ENCODE measurements around the gene FAM83G.
A peak's percentile ranks its signal among the peaks of the same experiment; 100 is the strongest.

The FAM83G gene

DNA sequence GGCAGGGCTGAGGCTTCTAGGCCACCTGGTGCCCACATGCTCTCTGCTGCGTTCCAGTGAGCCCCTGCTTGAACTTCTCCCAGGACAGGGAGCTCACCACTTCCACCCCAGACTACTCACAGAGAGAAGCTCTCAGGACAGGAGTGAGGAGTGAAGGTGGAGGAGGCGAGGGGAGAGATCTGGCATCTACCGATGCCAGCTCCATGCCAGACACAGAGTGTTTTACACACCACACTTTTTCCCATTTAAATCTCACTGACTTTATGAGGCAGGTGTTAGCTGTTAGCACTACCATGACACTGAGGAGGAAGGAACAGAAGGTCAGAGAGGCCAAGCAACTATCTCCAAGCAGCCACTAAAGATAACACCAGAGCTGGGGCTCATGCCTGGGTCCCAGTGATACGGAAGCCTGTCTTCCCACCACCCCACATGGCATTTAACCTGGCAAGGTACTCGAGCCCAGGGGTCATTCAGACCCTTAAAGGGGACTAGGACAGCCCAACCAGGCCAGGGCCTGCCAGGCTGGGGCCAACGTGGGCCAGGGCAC is 6.8 kb downstream of the FAM83G start:
- peaks cover 39 to 40% of the 10 kb centered on the region in 2 donors for H3K4me1 Mint-ChIP-seq (ENCODE audit: low read depth in 2 of 2)
- ATAC-seq (replicated peaks), result no peak

DNA sequence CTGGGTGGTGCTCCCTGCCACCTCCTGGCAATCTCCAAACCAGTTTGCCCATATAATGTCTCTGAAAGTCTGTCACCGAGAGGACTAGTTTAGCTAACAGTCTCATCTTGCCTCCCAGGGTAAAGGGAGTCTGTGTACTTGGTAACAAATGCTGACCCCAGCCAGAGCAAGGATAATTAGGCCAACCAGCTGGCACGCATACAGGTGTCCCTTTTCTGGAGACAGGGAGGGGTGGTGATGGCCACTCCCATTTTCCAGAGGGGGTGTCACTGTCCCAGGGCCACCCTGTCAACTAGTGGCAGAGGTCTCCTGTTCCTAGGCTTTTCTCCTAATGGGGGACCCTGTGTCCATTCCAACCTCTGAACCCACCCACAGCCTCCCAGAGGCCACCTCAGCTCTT is 8.1 kb downstream of the FAM83G start:
- Mint-ChIP-seq H3K27me3 (no peaks in the 10 kb centered on the region), H3K27ac (peak overlapping the region in 1 of 2 donors; percentile 35), H3K36me3 (ENCODE audit: insufficient read depth) (peaks cover 10% of the 10 kb centered on the region), H3K9me3 (no peaks in the 10 kb centered on the region), H3K4me1 (ENCODE audit: low read depth in 2 of 2) (peaks cover 34 to 39% of the 10 kb centered on the region in 2 donors), H3K4me3 (no peak overlapping the region)
- DNase-seq, result no peak
- ATAC-seq (replicated peaks), result no peak

More for the DNA sequence above, 6.8 kb downstream of the FAM83G start:
- no peak overlapping the region for H3K4me3 Mint-ChIP-seq
- no peaks in the 10 kb centered on the region for H3K9me3 Mint-ChIP-seq
- no peaks in the 10 kb centered on the region for H3K27me3 Mint-ChIP-seq
- DNase-seq, result no peak
- no peak overlapping the region for H3K27ac Mint-ChIP-seq
- H3K36me3 Mint-ChIP-seq (ENCODE audit: insufficient read depth), result peaks cover 9% of the 10 kb centered on the region

DNA sequence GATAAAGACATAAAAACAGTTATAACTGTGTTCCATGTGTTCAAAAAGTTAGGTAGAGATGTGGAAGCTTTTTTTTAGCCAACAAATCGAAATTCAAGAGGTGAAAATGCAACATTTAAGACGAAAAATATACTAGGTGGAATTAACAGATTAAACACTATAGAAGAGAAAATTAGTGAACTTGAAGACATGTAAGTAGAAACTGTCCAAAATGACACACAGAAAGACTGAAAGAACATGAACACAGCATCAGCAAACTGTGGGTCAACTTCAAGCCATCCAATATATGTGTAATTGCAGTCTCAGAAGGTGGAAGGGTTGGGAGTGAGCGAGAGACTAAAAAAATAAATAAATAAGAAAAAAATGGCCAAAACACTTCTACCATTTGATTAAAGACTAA is 9.3 kb downstream of the FAM83G start:
- H3K27ac Mint-ChIP-seq, result no peak overlapping the region
- no peak overlapping the region for H3K4me3 Mint-ChIP-seq
- no peaks in the 10 kb centered on the region for H3K9me3 Mint-ChIP-seq
- DNase-seq (no peak), ATAC-seq (replicated peaks) (no peak)
- no peaks in the 10 kb centered on the region for H3K27me3 Mint-ChIP-seq
- H3K4me1 Mint-ChIP-seq (ENCODE audit: low read depth in 2 of 2), result peaks cover 32 to 34% of the 10 kb centered on the region in 2 donors
- H3K36me3 Mint-ChIP-seq (ENCODE audit: insufficient read depth), result peaks cover 10% of the 10 kb centered on the region

DNA sequence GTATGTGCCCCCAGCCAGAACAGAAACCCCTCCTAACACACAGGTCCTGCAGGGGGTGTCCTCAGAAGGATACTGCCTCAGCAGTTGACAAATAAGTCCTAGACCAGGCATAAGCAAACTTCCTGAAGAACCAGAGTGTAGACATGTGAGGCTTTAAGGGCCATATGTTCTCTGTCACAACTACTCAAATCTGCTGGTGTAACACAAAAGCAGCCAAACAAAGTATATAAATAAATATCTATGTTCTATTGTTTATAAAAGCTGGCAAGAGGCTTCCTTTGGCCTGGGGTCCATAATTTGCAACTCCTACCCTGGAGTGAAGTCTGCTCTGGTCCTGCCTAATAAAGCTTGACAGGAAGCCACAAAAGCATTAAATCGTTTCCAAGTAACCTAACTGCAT is 9.9 kb downstream of the FAM83G start:
- DNase-seq (no peak), ATAC-seq (replicated peaks) (no peak)
- no peak overlapping the region for H3K4me3 Mint-ChIP-seq
- H3K9me3 Mint-ChIP-seq, result no peaks in the 10 kb centered on the region
- no peaks in the 10 kb centered on the region for H3K27me3 Mint-ChIP-seq
- no peak overlapping the region for H3K27ac Mint-ChIP-seq
- H3K36me3 Mint-ChIP-seq (ENCODE audit: insufficient read depth), result peaks cover 10% of the 10 kb centered on the region
- peaks cover 34 to 35% of the 10 kb centered on the region in 2 donors for H3K4me1 Mint-ChIP-seq (ENCODE audit: low read depth in 2 of 2)

DNA sequence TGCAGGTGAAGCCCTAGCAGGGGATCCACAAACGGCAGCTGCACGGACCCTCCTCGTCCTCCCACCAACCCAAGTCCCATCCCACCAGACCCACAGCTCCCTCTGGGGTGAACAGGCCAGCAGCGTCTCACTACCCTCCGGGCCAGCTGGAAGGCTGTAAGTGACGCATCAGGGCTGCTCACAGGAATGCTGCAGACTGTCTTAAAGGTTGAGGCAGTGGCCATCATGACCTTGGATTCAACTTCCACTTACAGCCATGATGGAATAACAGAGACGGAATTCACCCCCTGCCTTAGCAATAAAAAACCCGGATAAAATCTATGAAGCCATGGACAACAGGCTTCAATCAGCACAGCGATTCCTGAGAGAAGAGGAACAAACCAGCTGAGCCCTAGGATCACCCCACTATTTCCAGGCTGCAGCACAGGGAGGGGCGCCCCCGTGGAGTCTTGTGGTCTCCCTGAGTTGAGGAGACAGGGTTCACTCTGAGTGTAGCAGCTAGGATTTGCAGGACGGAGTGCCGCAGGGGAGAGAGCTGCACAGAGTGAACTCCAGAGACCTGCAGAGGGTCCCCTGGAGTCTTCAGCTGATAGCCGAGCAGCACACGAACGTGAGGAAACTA is 10.5 kb downstream of the FAM83G start:
- ATAC-seq (replicated peaks) (no peak), DNase-seq (no peak)
- H3K4me3 Mint-ChIP-seq, result peak overlapping the region; percentile 77 to 78
- no peaks in the 10 kb centered on the region for H3K27me3 Mint-ChIP-seq
- no peaks in the 10 kb centered on the region for H3K9me3 Mint-ChIP-seq
- H3K27ac Mint-ChIP-seq, result peak overlapping the region in 1 of 2 donors; percentile 84
- H3K36me3 Mint-ChIP-seq (ENCODE audit: insufficient read depth), result peaks cover 10% of the 10 kb centered on the region
- peaks cover 34 to 35% of the 10 kb centered on the region in 2 donors for H3K4me1 Mint-ChIP-seq (ENCODE audit: low read depth in 2 of 2)

DNA sequence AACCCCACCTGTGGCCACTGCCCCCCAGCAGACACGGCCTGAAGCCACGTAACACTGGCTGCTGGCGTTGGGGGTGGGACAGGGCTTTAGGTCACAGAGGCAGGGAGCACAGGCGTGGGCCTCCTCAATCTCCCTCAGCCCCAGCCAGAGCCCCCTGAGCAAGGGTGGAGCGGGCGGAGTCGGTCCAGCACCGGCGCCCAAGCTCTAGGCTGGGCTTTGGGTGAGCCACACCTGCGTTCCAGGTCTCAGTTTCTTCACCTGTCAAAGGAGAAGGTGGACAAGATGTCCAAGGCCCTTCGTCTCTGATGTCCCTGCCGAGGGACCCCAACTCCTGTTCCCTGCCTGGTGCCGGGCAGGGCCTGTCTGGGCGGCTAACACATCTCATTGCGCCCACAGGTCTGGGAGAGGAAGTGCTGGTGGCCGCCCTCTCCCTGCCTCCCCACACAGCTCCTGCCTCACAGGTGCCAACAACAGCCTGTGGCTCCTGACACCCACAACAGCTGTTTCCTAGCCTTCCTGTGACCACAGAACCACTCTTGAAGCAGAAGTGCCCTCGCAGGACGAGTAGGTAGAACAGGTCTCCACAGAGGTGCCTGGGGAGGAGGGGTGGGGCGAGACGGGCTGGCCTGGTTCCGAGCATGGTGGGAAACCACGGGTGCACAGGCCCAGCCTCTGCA is 12.0 kb downstream of the FAM83G start:
- Mint-ChIP-seq H3K27ac (peak overlapping the region; percentile 84 to 90), H3K36me3 (ENCODE audit: insufficient read depth) (peaks cover 10% of the 10 kb centered on the region), H3K4me3 (peak overlapping the region; percentile 77 to 78), H3K27me3 (no peaks in the 10 kb centered on the region), H3K4me1 (ENCODE audit: low read depth in 2 of 2) (peaks cover 34 to 36% of the 10 kb centered on the region in 2 donors), H3K9me3 (no peaks in the 10 kb centered on the region)
- ATAC-seq (replicated peaks), result peak; percentile 94
- peak; percentile 63 to 75 (median 72) for DNase-seq

DNA sequence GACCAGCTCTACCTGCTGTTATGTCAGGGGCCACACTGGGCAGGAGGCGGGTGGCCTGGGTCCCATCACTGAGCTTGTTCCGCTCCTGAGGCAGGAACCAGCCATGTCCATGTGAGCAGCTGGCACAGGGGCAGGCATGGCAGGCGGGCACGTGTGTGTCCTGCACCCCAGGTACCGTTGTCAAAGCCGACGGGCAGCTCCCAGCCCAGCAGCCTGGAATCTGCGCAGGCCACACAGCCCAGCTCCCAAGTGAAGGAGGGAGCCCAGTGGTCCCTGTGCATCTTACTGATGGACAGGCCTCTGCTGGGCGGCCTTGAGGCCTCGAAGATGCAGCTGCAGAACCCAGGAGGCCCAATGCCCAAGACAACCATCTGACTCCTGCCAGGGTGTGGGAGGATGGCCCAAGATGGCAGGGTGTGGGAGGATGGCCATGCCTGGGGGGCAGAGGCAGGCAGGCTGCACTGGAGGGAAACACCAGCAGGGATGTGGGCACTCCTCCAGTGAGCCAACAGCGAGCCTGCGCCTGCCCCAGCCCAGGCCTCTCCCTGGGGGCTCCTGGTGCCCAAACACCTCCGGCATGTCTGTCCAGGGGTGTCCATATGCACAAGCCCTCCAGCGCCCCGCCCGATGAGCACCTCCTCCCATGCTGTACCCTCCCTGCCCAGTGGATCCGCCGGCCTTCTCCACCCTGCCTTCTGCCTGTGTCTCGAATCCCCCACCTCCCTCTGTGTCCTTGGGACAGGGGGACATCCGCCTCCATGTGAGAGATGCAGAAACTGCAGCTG is 12.8 kb downstream of the FAM83G start:
- no peak for ATAC-seq (replicated peaks)
- peaks cover 32 to 34% of the 10 kb centered on the region in 2 donors for H3K4me1 Mint-ChIP-seq (ENCODE audit: low read depth in 2 of 2)
- peaks cover 10% of the 10 kb centered on the region for H3K36me3 Mint-ChIP-seq (ENCODE audit: insufficient read depth)
- no peaks in the 10 kb centered on the region for H3K27me3 Mint-ChIP-seq
- peak overlapping the region in 1 of 2 donors; percentile 90 for H3K27ac Mint-ChIP-seq
- no peaks in the 10 kb centered on the region for H3K9me3 Mint-ChIP-seq
- H3K4me3 Mint-ChIP-seq, result peak overlapping the region in 1 of 2 donors; percentile 78
- DNase-seq, result no peak

DNA sequence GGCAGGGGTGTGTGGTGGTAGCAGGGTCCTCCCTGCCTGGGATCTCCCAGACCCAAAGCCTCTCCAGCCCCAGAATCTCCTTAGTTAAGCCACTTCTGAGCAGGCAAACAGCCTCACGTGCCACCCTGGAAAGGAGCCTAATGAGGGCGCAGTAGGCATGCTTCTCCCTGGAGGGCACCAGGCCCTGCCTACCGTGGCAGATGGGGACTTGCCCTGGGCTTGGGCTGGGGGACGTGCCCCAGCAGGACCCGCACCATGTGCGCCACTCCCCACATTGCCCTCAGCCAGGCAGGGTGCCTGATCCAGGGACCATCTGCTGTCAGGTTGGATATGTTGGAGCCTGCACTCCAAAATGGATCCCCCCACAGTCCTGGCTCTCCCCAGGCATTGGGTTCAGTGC is 14.2 kb downstream of the FAM83G start:
- no peak for ATAC-seq (replicated peaks)
- Mint-ChIP-seq H3K4me1 (ENCODE audit: low read depth in 2 of 2) (peaks cover 34 to 35% of the 10 kb centered on the region in 2 donors), H3K9me3 (no peaks in the 10 kb centered on the region), H3K36me3 (ENCODE audit: insufficient read depth) (peaks cover 10% of the 10 kb centered on the region), H3K27ac (peak overlapping the region in 1 of 2 donors; percentile 25), H3K27me3 (no peaks in the 10 kb centered on the region), H3K4me3 (no peak overlapping the region)
- no peak for DNase-seq

DNA sequence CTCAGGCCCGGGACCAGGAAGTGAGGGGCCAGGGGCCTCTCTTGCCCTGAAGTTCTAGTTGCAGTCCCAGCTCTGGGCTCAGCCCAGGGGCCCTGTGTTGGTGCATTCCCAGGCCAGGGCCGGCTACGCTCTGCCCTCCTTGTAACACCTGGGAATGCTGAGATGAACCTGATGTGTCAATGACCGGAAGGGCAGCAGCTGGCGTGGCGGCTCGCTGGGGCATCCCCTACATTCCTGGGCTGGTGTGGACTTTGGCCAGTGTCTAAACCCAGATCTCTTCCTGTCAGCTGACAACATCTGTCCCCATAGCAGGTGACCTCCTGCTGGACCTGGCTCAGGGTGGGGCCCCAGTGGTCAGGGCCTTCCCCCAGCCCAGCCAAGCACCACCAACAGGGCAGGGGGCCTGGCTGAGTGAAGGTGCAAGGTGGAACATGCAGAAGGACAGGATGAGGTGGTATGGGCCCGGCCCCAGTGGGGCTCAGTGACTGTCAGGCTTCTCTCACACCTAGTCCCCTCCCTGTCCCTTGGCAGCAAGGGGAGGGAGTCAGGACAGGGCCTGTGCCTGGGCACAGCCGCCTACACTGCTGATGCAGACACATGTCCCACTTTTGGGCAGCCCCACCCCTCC is 15.9 kb downstream of the FAM83G start:
- Mint-ChIP-seq H3K27me3 (no peaks in the 10 kb centered on the region), H3K27ac (no peak overlapping the region), H3K9me3 (no peaks in the 10 kb centered on the region), H3K4me1 (ENCODE audit: low read depth in 2 of 2) (peaks cover 21 to 28% of the 10 kb centered on the region in 2 donors), H3K36me3 (ENCODE audit: insufficient read depth) (peaks cover 10% of the 10 kb centered on the region), H3K4me3 (no peak overlapping the region)
- ATAC-seq (replicated peaks), result no peak
- DNase-seq, result no peak

DNA sequence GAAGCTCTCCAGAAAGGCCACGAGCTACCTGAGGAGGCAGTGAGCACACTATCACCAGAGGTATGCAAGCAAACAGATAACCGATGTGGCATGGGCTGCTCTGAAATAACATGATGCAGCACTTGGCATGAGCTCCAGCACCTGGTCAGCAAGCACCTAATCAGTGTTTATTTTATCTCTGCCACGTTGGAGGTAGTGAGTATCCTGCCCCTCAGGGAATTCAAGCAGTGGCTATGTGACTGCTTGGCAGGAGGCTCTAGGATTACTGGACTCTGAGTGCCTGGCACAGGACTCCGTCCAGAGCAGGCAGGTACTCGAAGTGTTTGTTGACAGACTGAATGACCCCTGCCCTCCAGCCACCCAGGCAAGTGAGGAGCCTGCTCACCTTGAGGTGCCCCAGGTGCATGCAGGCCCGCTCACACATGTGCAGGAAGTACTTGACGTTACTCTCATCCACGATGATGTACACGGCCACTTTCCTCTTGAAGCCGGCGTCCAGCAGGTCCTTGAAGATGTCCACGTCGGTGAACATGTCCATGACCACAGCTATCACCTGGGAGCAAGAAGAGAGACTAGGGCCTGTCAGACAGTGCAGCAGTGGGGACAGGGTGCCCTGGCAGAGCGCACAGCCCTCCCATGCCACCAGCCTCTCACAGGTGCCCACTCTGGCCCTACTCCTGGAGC is 16.6 kb downstream of the FAM83G start:
- Mint-ChIP-seq H3K4me1 (ENCODE audit: low read depth in 2 of 2) (peaks cover 14 to 23% of the 10 kb centered on the region in 2 donors), H3K9me3 (no peaks in the 10 kb centered on the region), H3K4me3 (no peak overlapping the region), H3K36me3 (ENCODE audit: insufficient read depth) (peaks cover 6% of the 10 kb centered on the region), H3K27ac (no peak overlapping the region), H3K27me3 (no peaks in the 10 kb centered on the region)
- ATAC-seq (replicated peaks), result no peak
- DNase-seq, result no peak

DNA sequence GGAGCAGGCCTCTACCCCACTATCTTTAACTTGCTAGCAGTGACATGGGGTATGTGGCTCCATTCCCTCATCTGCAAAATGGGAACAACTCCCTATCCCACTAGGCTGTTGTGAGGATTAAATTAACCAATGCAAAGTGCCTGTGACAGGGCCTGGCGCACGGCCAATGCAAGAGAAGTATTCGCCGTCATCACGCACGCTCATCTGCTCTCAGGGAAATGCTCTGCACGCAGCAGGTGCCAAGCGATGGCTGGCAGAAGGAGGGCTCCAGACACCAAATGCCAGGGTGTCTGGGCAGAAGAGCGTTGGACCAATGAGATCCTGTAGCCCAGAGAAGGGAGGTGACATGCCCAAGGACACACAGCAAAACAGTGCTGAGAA is 17.3 kb downstream of the FAM83G start:
- H3K27ac Mint-ChIP-seq, result no peak overlapping the region
- no peaks in the 10 kb centered on the region for H3K9me3 Mint-ChIP-seq
- H3K4me3 Mint-ChIP-seq, result no peak overlapping the region

DNA sequence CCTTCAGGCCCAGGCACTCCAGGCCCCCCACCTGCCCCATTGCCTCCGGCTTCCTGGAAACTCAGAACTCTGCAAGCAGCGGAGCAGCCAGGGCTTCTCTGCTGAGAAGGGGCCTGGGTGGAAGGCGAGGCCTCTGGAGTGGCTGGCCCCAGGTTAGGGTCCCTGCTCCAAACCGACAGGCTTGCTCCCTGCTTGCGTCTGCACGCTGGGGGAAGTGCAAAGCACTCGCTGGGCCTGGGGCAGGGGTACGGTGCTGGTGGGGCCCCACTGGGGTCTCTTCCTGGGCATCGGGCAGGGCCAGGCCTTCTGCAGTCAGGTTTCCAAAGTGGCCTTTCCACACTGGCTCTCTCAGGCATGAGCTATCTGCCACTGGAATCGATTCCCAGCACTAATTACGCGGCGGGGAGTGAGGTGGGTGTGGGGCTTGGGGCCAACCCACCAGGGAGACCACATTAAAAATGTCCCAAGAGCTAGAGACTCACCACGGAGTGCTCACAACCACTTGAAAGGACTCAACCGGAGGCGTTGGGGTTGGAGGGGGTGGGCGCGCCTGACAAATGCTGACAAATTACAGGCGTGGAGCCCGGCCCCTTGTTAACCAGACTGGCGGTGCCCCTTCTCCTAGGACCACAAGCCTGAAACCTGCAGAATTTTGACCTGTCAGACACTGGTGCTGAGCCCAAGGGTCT is 17.9 kb downstream of the FAM83G start:
- Mint-ChIP-seq H3K27ac (no peak overlapping the region), H3K36me3 (ENCODE audit: insufficient read depth) (no peaks in the 10 kb centered on the region), H3K4me1 (ENCODE audit: low read depth in 2 of 2) (peaks cover 4 to 16% of the 10 kb centered on the region in 2 donors), H3K4me3 (no peak overlapping the region), H3K27me3 (no peaks in the 10 kb centered on the region), H3K9me3 (no peaks in the 10 kb centered on the region)
- DNase-seq (no peak), ATAC-seq (replicated peaks) (no peak)

More for the DNA sequence above, 17.3 kb downstream of the FAM83G start:
- ATAC-seq (replicated peaks) (no peak), DNase-seq (no peak)
- Mint-ChIP-seq H3K36me3 (ENCODE audit: insufficient read depth) (no peaks in the 10 kb centered on the region), H3K4me1 (ENCODE audit: low read depth in 2 of 2) (peaks cover 6 to 17% of the 10 kb centered on the region in 2 donors), H3K27me3 (no peaks in the 10 kb centered on the region)

All from effector memory CD8-positive, alpha-beta T cell (primary cell).